ENCODE measurements around the gene TMEM61.
"Not testable (repeated sequence)": the region's sequence is repeated elsewhere in the genome, so short reads cannot be mapped to it uniquely, and the experiment has no call there.

The TMEM61 gene

GRCh38 chr1:54962612-54963395 is 17.6 kb upstream of the TMEM61 start:
- no peak for DNase-seq (ENCODE audit: low spot score)

- not testable (repeated sequence) for DNase-seq (ENCODE audit: low spot score)
Observed at GRCh38 chr1:54963829-54964228, 16.6 kb upstream of the TMEM61 start.

- DNase-seq (ENCODE audit: low spot score), result no peak
Observed at GRCh38 chr1:54965624-54966340, 14.6 kb upstream of the TMEM61 start.

DNA sequence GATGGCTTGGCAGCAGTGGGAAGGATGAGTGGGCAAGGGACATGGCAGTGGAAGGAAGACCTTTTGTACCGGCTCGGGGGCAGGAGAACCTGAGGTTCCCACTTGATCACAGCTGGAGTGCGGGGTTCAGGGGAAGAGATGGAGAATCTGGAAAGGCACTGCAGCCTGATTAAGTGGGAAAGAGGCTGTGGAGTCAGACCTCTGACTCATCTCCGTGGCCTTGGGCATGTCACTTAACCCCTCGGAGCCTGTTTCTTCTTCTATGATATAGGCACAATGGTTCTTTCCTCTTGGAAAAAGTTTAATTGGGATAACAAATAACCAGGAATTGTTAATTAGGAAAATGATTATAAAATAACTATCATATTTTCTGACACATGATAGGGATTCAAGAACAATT is 13.1 kb upstream of the TMEM61 start:
- no peak for DNase-seq (ENCODE audit: low spot score)

GRCh38 chr1:54968551-54968950 is 11.9 kb upstream of the TMEM61 start:
- DNase-seq (ENCODE audit: low spot score), result no peak

GRCh38 chr1:54969879-54970278 is 10.5 kb upstream of the TMEM61 start:
- no peak for DNase-seq (ENCODE audit: low spot score)

- no peak for DNase-seq (ENCODE audit: low spot score)
Observed at GRCh38 chr1:54970901-54971300, 9.5 kb upstream of the TMEM61 start.

- no peak for DNase-seq (ENCODE audit: low spot score)
Observed at GRCh38 chr1:54971317-54971791, 9.1 kb upstream of the TMEM61 start.

- DNase-seq (ENCODE audit: low spot score), result no peak
Observed at GRCh38 chr1:54972436-54972835, 8.0 kb upstream of the TMEM61 start.

GRCh38 chr1:54973205-54973921 is 7.1 kb upstream of the TMEM61 start:
- peak; percentile 6 for DNase-seq (ENCODE audit: low spot score)

- no peak for DNase-seq (ENCODE audit: low spot score)
Observed at GRCh38 chr1:54975356-54976108, 4.9 kb upstream of the TMEM61 start.

DNA sequence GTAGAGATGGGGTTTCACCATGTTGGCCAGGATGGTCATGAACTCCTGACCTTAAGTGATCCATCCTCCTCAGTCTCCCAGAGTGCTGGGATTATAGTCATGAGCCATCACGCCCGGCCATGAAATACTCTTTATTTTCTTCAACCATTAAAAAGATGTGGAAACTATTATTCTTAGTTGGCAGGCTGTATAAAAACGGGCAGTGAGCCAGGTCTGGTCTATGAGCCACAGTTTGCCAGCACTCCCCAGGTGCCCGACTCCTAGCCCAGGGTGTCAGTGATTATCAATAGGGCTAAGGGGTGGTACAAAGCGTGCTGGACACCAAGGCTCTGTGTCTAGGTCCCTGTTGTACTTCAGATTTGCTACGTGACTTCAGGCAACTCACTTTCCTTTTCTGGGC is 3.7 kb upstream of the TMEM61 start:
- DNase-seq (ENCODE audit: low spot score), result no peak

- DNase-seq (ENCODE audit: low spot score), result no peak
Observed at GRCh38 chr1:54977533-54978297, 2.7 kb upstream of the TMEM61 start.

- DNase-seq (ENCODE audit: low spot score), result no peak
Observed at GRCh38 chr1:54978528-54979326, 1.7 kb upstream of the TMEM61 start.

DNA sequence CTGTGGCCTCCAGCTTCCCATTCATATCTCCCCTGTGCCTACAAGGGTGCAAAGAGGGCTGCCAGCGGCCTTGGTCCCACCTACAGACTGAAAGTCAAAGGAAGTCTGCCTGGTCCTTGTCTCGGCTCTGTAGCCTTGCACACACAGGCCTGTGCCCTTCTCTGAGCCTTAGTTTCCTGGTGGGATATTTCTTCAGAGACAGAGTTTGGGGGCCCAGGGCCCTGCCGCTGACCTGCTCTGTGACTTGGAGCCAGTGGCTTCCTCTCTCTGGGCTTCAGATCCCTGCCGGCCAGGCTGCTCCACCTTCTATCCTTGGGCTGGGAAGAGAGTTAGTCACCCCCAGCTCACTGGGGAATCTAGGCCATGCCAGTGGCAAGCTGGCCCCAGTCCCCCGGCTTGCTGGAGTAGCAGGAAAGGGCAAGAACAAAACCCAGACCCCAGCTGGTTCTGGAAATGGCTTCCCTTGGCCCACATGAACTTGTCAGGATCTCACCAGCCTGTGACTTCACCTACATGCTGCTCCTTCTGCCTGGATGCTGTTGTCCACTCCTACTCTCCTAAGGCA is 1.0 kb upstream of the TMEM61 start:
- no peak for DNase-seq (ENCODE audit: low spot score)

DNA sequence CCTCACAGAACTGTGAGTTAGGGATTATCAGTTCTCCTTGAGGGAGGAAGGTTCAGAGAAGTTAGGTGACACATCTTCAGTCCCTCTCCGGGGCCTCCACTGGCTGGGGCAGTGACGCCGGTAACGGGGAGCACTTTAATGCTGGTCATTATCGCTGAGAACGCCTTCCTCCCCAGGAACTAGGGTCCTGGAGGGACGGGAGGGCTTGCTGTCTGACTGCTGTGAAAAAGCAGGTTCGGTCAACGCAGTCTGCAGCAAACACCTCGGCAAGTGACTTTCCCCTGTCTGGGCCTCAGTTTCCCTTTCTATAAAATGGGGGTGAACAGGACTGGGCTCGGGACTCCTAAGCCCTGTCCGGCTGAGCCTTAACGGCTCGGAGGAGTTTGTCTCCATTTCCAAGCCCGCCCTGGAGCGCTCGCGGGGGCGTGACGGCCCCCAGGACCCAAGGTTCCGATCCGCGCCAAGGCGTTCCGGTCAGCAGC is 341 bp upstream of the TMEM61 start:
- no peak for DNase-seq (ENCODE audit: low spot score)

DNA sequence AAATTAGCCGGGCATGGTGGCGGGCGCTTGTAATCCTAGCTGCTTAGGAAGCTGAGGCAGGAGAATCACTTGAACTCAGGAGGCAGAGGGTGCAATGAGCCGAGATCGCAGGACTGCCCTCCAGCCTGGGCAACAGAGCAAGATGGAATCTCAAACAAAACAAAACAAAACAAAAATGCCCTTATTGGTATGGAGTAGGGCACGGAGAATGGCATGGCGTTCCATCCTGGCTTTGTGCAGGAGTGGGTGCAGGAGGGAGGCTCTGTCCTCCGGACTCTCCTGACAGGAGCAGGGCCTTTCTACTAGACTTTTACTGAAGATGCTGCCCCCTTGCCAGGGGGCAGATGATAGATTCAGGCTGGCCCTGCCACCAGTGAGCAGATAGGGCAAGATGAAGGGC is 1.0 kb downstream of the TMEM61 start:
- no peak for DNase-seq (ENCODE audit: low spot score)

DNA sequence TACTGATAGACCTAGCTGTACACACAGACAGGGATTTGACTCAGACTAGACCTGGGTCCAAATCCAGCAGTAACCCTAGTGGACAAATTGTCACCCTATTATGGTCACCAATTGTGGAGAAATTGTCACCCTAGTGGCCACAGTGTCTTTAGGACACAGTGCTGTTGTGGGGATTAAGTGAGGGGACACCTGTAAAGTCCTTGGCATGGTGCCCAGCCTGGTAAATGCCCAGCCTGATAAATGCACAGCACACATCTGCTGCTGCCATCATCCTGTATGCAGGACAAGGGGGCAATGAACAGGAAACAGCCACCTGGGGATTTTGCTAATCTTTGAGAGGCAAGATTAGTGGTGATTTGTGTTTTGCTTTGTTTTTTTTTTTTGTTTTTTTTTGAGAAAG is 2.3 kb downstream of the TMEM61 start:
- no peak for DNase-seq (ENCODE audit: low spot score)

DNA sequence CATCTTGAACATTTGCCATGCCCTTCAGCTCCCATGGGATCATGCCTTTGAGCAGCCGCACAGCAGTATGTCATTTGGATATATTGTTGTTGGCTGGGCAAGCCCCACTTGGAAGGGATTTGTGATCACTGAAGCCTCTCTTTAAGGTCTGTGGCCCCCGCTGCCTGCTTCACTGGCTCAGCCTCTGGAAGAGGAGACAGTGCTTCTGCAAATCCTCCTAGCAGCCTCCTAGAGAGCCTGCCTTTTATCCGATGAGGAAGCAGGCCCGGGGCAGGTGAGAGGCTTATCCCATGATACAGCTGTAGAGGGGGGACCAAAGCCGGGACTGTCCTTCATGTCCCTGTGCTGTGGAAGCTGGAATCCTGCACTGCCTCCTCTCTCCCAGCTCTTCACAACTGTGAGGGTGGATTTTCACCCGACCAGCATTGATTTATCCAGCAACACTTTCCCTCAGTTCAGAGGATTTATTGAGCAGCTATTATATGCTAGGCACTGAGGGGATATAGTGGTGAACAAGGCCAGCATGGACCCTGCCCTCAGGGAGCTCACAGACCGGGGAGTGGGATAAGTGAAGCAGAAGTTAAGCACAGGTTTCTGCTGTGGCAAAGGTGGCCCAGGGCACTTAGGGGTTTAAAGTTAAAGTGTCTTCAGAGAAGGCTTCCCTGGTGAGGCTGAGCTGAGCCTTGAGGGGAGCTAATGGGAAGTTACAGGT is 3.9 kb downstream of the TMEM61 start:
- no peak for DNase-seq (ENCODE audit: low spot score)
